Stimulated activated CD4-positive, alpha-beta T cell treated with anti-CD3 and anti-CD28 coated beads, TNF-alpha, amount 100 ng/mL, for 1 hour (primary cell): ENCODE measurements around the gene GON4L.
A peak's percentile ranks its signal among the peaks of the same experiment; 100 is the strongest.
"Not testable (repeated sequence)": the region's sequence is repeated elsewhere in the genome, so short reads cannot be mapped to it uniquely, and the experiment has no call there.

Experiments
- DNase-seq, 3 donors: peaks; one replicate each; pipeline ENCODE4 v3.0.0-alpha.2; 2020; ENCODE audit warnings: low read depth in 3 of 3, low spot score in 1 of 3

The GON4L gene

GRCh38 chr1:155877945-155878344 lies 20.9 kb upstream of the GON4L start:
- DNase-seq, result no peak

GRCh38 chr1:155873860-155874259 lies 16.8 kb upstream of the GON4L start:
- DNase-seq, result no peak

- no peak for DNase-seq
Observed at GRCh38 chr1:155872527-155872926, 15.5 kb upstream of the GON4L start.

GRCh38 chr1:155871390-155871789 lies 14.4 kb upstream of the GON4L start:
- no peak for DNase-seq

GRCh38 chr1:155867766-155868165 lies 10.8 kb upstream of the GON4L start:
- no peak for DNase-seq

- no peak for DNase-seq
Observed at GRCh38 chr1:155864393-155864792, 7.4 kb upstream of the GON4L start.

- DNase-seq, result no peak
Observed at GRCh38 chr1:155861896-155862295, 4.9 kb upstream of the GON4L start.

GRCh38 chr1:155860970-155861510 lies 4.0 kb upstream of the GON4L start:
- no peak for DNase-seq

- peak in 2 of 3 donors; percentile 8 to 10 for DNase-seq
Observed at GRCh38 chr1:155859881-155860871, 3.2 kb upstream of the GON4L start.

GRCh38 chr1:155859234-155859829 lies 2.3 kb upstream of the GON4L start, which contains the start of gene SYT11:
TSS of gene SYT11 (plus strand) at chr1:155859567. CDS start at chr1:155859762, 195 bp downstream.
- peak; percentile 78 to 89 (median 83) for DNase-seq

- DNase-seq, result no peak
Observed at GRCh38 chr1:155858800-155859233, 1.8 kb upstream of the GON4L start.

GRCh38 chr1:155856257-155856974 lies 598 bp downstream of the GON4L start:
- peak in 1 of 3 donors; percentile 3 for DNase-seq

GRCh38 chr1:155850345-155850744 lies 6.7 kb downstream of the GON4L start:
- no peak for DNase-seq

GRCh38 chr1:155847823-155848529 lies 9.0 kb downstream of the GON4L start:
- no peak for DNase-seq

- no peak for DNase-seq
Observed at GRCh38 chr1:155844860-155845421, 12.1 kb downstream of the GON4L start.

- DNase-seq, result no peak
Observed at GRCh38 chr1:155840386-155840785, 16.6 kb downstream of the GON4L start.

GRCh38 chr1:155835548-155835947 lies 21.5 kb downstream of the GON4L start:
- no peak for DNase-seq

GRCh38 chr1:155834927-155835399 lies 22.1 kb downstream of the GON4L start:
- DNase-seq, result not testable (repeated sequence)

- DNase-seq, result no peak
Observed at GRCh38 chr1:155834296-155834926, 22.6 kb downstream of the GON4L start.
